CD4-positive, alpha-beta T cell (primary cell): ENCODE measurements around the gene DRC3. TPM values are rescaled to one million over a fixed set of nuclear protein-coding genes. Genes with fewer than 3 reads are reported as not detected.

Experiments used
- ATAC-seq: fragments of 200-7000 bp; cut with Tn5 transposase; one replicate; pipeline ENCODE4 v1.10.0; 2022; ENCODE audit warnings: mild to moderate bottlenecking; ENCODE audit not compliant: poor library complexity
- CTCF ChIA-PET: fragments of 350-600 bp; sonication (Branson Sonifier 250); formaldehyde crosslinking; loops from one replicate; lab custom pipeline; 2021; ENCODE audit warnings: antibody characterized with exemption, inconsistent platforms; lab: Charles Lee
- POLR2A ChIA-PET: fragments of 350-600 bp; sonication (Branson Sonifier 250); formaldehyde crosslinking; loops from one replicate; lab custom pipeline; 2021; ENCODE audit warnings: antibody characterized with exemption, inconsistent platforms; lab: Charles Lee
- DNase-seq, 14 experiments: peaks; one replicate each; pipeline ENCODE4 v3.0.0-alpha.2; 2013 to 2020; ENCODE audit warnings: mixed read lengths in 2 of 14
- H3K27ac ChIP-seq, 2 donors: one replicate each; pipeline versions ENCODE4 v1.5.1 to v1.7.0; 2013; ENCODE audit warnings: low read length in 2 of 2, low read depth in 1 of 2, mild to moderate bottlenecking in 1 of 2
- H3K27me3 ChIP-seq, 2 experiments: 1 replicate in 1 of 2; 2 replicates in 1 of 2; pipeline versions ENCODE4 v1.6.1 to v1.7.0; 2013; ENCODE audit warnings: low read length in 2 of 2, control low read depth in 1 of 2, mild to moderate bottlenecking in 1 of 2, moderate library complexity in 1 of 2; ENCODE audit not compliant: insufficient read depth in 2 of 2, control insufficient read depth in 1 of 2
- H3K36me3 ChIP-seq: one replicate; pipeline ENCODE4 v1.6.1; 2013; ENCODE audit warnings: low read length, control low read depth; ENCODE audit not compliant: insufficient read depth
- H3K4me1 ChIP-seq: one replicate; pipeline ENCODE4 v1.6.1; 2013; ENCODE audit warnings: low read length, control low read depth; ENCODE audit not compliant: insufficient read depth
- H3K4me3 ChIP-seq: one replicate; pipeline ENCODE4 v1.5.1; 2013; ENCODE audit warnings: mild to moderate bottlenecking, low read length, moderate library complexity
- H3K9me3 ChIP-seq, 2 experiments: 1 replicate in 1 of 2; 2 replicates in 1 of 2; pipeline versions ENCODE4 v1.6.1 to v1.7.0; 2013; ENCODE audit warnings: low read length in 2 of 2, mild to moderate bottlenecking in 2 of 2, control low read depth in 1 of 2, moderate library complexity in 1 of 2; ENCODE audit not compliant: control insufficient read depth in 1 of 2, insufficient read depth in 1 of 2
- H3K27ac Mint-ChIP-seq: one replicate; pipeline ENCODE4 v1.8.0; 2020; ENCODE audit warnings: mixed read lengths
- H3K27me3 Mint-ChIP-seq: one replicate; pipeline ENCODE4 v1.8.0; 2021; ENCODE audit warnings: mixed read lengths
- H3K36me3 Mint-ChIP-seq: one replicate; pipeline ENCODE4 v1.8.0; 2021; ENCODE audit warnings: low read depth, mixed read lengths
- H3K4me1 Mint-ChIP-seq: one replicate; pipeline ENCODE4 v1.8.0; 2021; ENCODE audit warnings: low read depth, mixed read lengths
- H3K4me3 Mint-ChIP-seq: one replicate; pipeline ENCODE4 v1.8.0; 2020; ENCODE audit warnings: mild to moderate bottlenecking, mixed read lengths
- H3K9me3 Mint-ChIP-seq: one replicate; pipeline ENCODE4 v1.8.0; 2020; ENCODE audit warnings: mixed read lengths
- CTCF ChIP-seq: fragments of 200-600 bp; IDR thresholded peaks from one replicate; pipeline ENCODE4 v1.8.0; 2022; ENCODE audit warnings: antibody characterized with exemption, mild to moderate bottlenecking
- intact Hi-C, 2 experiments: fragments of 100-400 bp; cut with DNase I in 1 of 2; cut with micrococcal nuclease in 1 of 2; formaldehyde crosslinking; loops; one replicate each; pipeline versions ENCODE4 v1.15.1 to v1.9.0; 2023 to 2025; cut with DNase I, micrococcal nuclease
- total RNA-seq, 174 experiments: library from RNA in 2 of 174; stranded (reverse) in 2 of 174; gene quantifications; one replicate each; pipeline ENCODE4 v1.2.3 and lab custom pipeline; 2021 to 2026

DRC3 gene
- total RNA-seq, 2 experiments from 2014 or later: 0.11 TPM; not detected in 1

- H3K4me3 ChIP-seq: no peak overlapping the region
- no peaks in the 10 kb centered on the region for H3K4me1 Mint-ChIP-seq
- H3K4me3 Mint-ChIP-seq: no peak overlapping the region
- no peak for TF ChIP-seq CTCF
- no peaks in the 10 kb centered on the region for H3K4me1 ChIP-seq
- no peak overlapping the region for H3K27ac Mint-ChIP-seq
- H3K9me3 Mint-ChIP-seq: no peaks in the 10 kb centered on the region
- ATAC-seq (no peak), DNase-seq (no peak)
- no peaks in the 10 kb centered on the region for H3K9me3 ChIP-seq
- POLR2A ChIA-PET: no interaction called here
- CTCF ChIA-PET: no interaction called here
- intact Hi-C loops: loop anchor here (5.0 to 10.0 kb wide), 2 partner anchors 157 to 335 kb away; partner anchors contain the start of genes SMCR8 (in 1 of the 2) and TOP3A (in 1 of the 2)
- no peaks in the 10 kb centered on the region for H3K36me3 Mint-ChIP-seq
- H3K27me3 Mint-ChIP-seq: no peaks in the 10 kb centered on the region
- H3K27ac ChIP-seq: no peak overlapping the region
- no peaks in the 10 kb centered on the region for H3K36me3 ChIP-seq
- no peaks in the 10 kb centered on the region for H3K27me3 ChIP-seq
Observed at GRCh38 chr17:17979778-17980177, 7.1 kb downstream of the DRC3 start.

GRCh38 chr17:17981330-17981729 lies 8.7 kb downstream of the DRC3 start:
- Histone ChIP-seq H3K4me1 (no peaks in the 10 kb centered on the region), H3K36me3 (no peaks in the 10 kb centered on the region), H3K4me3 (no peak overlapping the region), H3K9me3 (no peaks in the 10 kb centered on the region), H3K27ac (no peak overlapping the region), H3K27me3 (no peaks in the 10 kb centered on the region)
- Mint-ChIP-seq H3K36me3 (no peaks in the 10 kb centered on the region), H3K9me3 (no peaks in the 10 kb centered on the region), H3K27ac (no peak overlapping the region), H3K4me1 (no peaks in the 10 kb centered on the region), H3K27me3 (no peaks in the 10 kb centered on the region), H3K4me3 (no peak overlapping the region)
- CTCF ChIA-PET: no interaction called here
- POLR2A ChIA-PET: interaction anchor here (1.2 kb wide), 1 partner anchor 9 kb away, joined by 3 read pairs; the partner anchor contains the start of gene TOM1L2
- ATAC-seq: no peak
- no peak for DNase-seq
- intact Hi-C loops: no loop called here
- TF ChIP-seq CTCF: no peak

- H3K36me3 Mint-ChIP-seq: no peaks in the 10 kb centered on the region
- DNase-seq: no peak
- H3K27me3 Mint-ChIP-seq: no peaks in the 10 kb centered on the region
- ChIA-PET POLR2A (no interaction called here), CTCF (interaction anchor here (0.5 kb wide), 1 partner anchor 33 kb away, joined by 3 read pairs; no protein-coding TSS in a partner anchor)
- no peaks in the 10 kb centered on the region for H3K9me3 Mint-ChIP-seq
- H3K4me1 Mint-ChIP-seq: no peaks in the 10 kb centered on the region
- no peak overlapping the region for H3K4me3 ChIP-seq
- intact Hi-C loops: no loop called here
- no peaks in the 10 kb centered on the region for H3K9me3 ChIP-seq
- H3K27ac Mint-ChIP-seq: no peak overlapping the region
- H3K4me3 Mint-ChIP-seq: no peak overlapping the region
- H3K27me3 ChIP-seq: no peaks in the 10 kb centered on the region
- H3K27ac ChIP-seq: no peak overlapping the region
- no peak for TF ChIP-seq CTCF
- ATAC-seq: no peak
- H3K36me3 ChIP-seq: no peaks in the 10 kb centered on the region
- H3K4me1 ChIP-seq: no peaks in the 10 kb centered on the region
Observed at GRCh38 chr17:17982801-17983200, 10.1 kb downstream of the DRC3 start.
